ENCODE measurements around the gene TRAF5. TPM values are rescaled to one million over a fixed set of nuclear protein-coding genes. Genes with fewer than 3 reads are reported as not detected.

Gene TRAF5
- total and polyA plus RNA-seq, 4 donors: 0.68 to 3.3 (median 1.6) TPM

DNA sequence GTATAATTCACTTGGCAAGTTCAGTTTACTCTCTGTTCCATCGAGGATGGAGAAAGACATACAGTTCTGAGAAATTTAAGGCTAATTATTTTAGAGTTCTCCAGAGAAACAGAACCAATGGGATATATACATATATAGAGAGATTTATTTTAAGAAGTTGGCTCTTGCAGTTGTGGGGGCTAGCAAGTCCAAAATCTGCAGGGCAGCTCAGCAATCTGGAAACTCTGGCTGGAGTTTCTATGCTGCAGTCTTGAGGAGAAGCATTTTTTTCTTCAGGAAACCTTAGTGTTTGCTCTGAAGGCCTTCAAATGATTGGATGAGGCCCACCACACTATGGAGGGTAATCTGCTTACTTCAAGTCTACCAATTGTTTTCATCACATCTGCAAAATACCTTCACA, 34.6 kb downstream of the TRAF5 start:
- no peak for DNase-seq (ENCODE audit: low spot score)
- no peaks in the 10 kb centered on the region for H3K27me3 ChIP-seq (ENCODE audit: control insufficient read depth in 4 of 4, insufficient read depth in 4 of 4, low read length in 3 of 4)
- H3K9me3 ChIP-seq (ENCODE audit: control insufficient read depth in 4 of 4, low read length in 3 of 4): no peaks in the 10 kb centered on the region
- no peaks in the 10 kb centered on the region for H3K36me3 ChIP-seq (ENCODE audit: control insufficient read depth in 4 of 4, insufficient read depth in 3 of 4, low read depth in 1 of 4, low read length in 3 of 4)
- no peak overlapping the region for H3K9ac ChIP-seq (ENCODE audit: low read depth in 1 of 2, low read length in 2 of 2)
- TF ChIP-seq HNF4A (conservative IDR thresholded peaks at IDR 0.05) (no peak), SP1 (IDR thresholded peaks at IDR 0.05) (no peak), JUND (IDR thresholded peaks at IDR 0.05) (no peak), FOXA1 (IDR thresholded peaks at IDR 0.05) (no peak), RXRA (IDR thresholded peaks at IDR 0.05) (no peak), EGR1 (IDR thresholded peaks at IDR 0.05; ENCODE audit: low read depth in 2 of 2) (no peak), RAD21 (IDR thresholded peaks at IDR 0.05) (no peak), YY1 (IDR thresholded peaks at IDR 0.05) (no peak)
- TF ChIP-seq, protein P1, sequence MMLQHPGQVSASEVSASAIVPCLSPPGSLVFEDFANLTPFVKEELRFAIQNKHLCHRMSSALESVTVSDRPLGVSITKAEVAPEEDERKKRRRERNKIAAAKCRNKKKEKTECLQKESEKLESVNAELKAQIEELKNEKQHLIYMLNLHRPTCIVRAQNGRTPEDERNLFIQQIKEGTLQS (IDR thresholded peaks at IDR 0.05): no peak
- TF ChIP-seq, protein P2, sequence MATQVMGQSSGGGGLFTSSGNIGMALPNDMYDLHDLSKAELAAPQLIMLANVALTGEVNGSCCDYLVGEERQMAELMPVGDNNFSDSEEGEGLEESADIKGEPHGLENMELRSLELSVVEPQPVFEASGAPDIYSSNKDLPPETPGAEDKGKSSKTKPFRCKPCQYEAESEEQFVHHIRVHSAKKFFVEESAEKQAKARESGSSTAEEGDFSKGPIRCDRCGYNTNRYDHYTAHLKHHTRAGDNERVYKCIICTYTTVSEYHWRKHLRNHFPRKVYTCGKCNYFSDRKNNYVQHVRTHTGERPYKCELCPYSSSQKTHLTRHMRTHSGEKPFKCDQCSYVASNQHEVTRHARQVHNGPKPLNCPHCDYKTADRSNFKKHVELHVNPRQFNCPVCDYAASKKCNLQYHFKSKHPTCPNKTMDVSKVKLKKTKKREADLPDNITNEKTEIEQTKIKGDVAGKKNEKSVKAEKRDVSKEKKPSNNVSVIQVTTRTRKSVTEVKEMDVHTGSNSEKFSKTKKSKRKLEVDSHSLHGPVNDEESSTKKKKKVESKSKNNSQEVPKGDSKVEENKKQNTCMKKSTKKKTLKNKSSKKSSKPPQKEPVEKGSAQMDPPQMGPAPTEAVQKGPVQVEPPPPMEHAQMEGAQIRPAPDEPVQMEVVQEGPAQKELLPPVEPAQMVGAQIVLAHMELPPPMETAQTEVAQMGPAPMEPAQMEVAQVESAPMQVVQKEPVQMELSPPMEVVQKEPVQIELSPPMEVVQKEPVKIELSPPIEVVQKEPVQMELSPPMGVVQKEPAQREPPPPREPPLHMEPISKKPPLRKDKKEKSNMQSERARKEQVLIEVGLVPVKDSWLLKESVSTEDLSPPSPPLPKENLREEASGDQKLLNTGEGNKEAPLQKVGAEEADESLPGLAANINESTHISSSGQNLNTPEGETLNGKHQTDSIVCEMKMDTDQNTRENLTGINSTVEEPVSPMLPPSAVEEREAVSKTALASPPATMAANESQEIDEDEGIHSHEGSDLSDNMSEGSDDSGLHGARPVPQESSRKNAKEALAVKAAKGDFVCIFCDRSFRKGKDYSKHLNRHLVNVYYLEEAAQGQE (IDR thresholded peaks at IDR 0.05): no peak
- TF ChIP-seq, protein P3, sequence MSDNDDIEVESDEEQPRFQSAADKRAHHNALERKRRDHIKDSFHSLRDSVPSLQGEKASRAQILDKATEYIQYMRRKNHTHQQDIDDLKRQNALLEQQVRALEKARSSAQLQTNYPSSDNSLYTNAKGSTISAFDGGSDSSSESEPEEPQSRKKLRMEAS (IDR thresholded peaks at IDR 0.05): no peak
- WGBS: 93% methylated on average over 1 of the region's 1 CpG
- no peak overlapping the region for H3K4me3 ChIP-seq (ENCODE audit: low read depth in 1 of 3, low read length in 3 of 3)
- no peaks in the 10 kb centered on the region for H3K4me1 ChIP-seq (ENCODE audit: control insufficient read depth in 4 of 4, insufficient read depth in 4 of 4, low read length in 3 of 4)
- H3K27ac ChIP-seq (ENCODE audit: low read depth in 1 of 2, low read length in 2 of 2): no peak overlapping the region

DNA sequence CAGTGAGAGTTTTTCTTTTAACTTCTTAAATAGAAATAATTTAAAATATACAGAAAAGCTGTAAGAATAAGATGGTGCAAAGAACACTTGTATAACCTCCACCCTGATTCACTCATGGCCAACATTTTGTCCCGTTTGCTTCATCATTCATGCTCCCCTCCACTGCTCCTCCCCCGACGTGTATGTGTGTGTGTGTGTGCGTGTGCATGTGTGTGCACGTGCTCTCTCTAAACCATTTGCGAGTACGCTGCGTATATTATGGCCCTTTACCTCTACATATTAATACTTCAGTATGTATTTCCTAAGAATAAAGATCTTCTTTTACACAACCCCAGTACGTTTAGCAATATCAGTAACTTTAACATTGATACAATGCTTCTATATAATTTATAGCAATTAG, 43.0 kb downstream of the TRAF5 start:
- Histone ChIP-seq H3K9ac (ENCODE audit: low read depth in 1 of 2, low read length in 2 of 2) (no peak overlapping the region), H3K9me3 (ENCODE audit: control insufficient read depth in 4 of 4, low read length in 3 of 4) (no peaks in the 10 kb centered on the region), H3K27ac (ENCODE audit: low read depth in 1 of 2, low read length in 2 of 2) (no peak overlapping the region), H3K36me3 (ENCODE audit: control insufficient read depth in 4 of 4, insufficient read depth in 3 of 4, low read depth in 1 of 4, low read length in 3 of 4) (no peaks in the 10 kb centered on the region), H3K4me3 (ENCODE audit: low read depth in 1 of 3, low read length in 3 of 3) (no peak overlapping the region), H3K27me3 (ENCODE audit: control insufficient read depth in 4 of 4, insufficient read depth in 4 of 4, low read length in 3 of 4) (no peaks in the 10 kb centered on the region), H3K4me1 (ENCODE audit: control insufficient read depth in 4 of 4, insufficient read depth in 4 of 4, low read length in 3 of 4) (no peaks in the 10 kb centered on the region)
- TF ChIP-seq, protein P4, sequence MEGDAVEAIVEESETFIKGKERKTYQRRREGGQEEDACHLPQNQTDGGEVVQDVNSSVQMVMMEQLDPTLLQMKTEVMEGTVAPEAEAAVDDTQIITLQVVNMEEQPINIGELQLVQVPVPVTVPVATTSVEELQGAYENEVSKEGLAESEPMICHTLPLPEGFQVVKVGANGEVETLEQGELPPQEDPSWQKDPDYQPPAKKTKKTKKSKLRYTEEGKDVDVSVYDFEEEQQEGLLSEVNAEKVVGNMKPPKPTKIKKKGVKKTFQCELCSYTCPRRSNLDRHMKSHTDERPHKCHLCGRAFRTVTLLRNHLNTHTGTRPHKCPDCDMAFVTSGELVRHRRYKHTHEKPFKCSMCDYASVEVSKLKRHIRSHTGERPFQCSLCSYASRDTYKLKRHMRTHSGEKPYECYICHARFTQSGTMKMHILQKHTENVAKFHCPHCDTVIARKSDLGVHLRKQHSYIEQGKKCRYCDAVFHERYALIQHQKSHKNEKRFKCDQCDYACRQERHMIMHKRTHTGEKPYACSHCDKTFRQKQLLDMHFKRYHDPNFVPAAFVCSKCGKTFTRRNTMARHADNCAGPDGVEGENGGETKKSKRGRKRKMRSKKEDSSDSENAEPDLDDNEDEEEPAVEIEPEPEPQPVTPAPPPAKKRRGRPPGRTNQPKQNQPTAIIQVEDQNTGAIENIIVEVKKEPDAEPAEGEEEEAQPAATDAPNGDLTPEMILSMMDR (IDR thresholded peaks at IDR 0.05; ENCODE audit: low read depth, low read length, missing input control): no peak
- TF ChIP-seq RAD21 (IDR thresholded peaks at IDR 0.05): no peak
- no peak for TF ChIP-seq FOXA2 (IDR thresholded peaks at IDR 0.05)
- TF ChIP-seq, protein P5, sequence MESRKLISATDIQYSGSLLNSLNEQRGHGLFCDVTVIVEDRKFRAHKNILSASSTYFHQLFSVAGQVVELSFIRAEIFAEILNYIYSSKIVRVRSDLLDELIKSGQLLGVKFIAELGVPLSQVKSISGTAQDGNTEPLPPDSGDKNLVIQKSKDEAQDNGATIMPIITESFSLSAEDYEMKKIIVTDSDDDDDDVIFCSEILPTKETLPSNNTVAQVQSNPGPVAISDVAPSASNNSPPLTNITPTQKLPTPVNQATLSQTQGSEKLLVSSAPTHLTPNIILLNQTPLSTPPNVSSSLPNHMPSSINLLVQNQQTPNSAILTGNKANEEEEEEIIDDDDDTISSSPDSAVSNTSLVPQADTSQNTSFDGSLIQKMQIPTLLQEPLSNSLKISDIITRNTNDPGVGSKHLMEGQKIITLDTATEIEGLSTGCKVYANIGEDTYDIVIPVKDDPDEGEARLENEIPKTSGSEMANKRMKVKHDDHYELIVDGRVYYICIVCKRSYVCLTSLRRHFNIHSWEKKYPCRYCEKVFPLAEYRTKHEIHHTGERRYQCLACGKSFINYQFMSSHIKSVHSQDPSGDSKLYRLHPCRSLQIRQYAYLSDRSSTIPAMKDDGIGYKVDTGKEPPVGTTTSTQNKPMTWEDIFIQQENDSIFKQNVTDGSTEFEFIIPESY (IDR thresholded peaks at IDR 0.05): no peak
- TF ChIP-seq EGR1 (IDR thresholded peaks at IDR 0.05; ENCODE audit: low read depth in 2 of 2): no peak
- no peak for TF ChIP-seq RXRA (IDR thresholded peaks at IDR 0.05)
- no peak for TF ChIP-seq NR2F2 (IDR thresholded peaks at IDR 0.05)
- no peak for TF ChIP-seq HNF4A (conservative IDR thresholded peaks at IDR 0.05)
- TF ChIP-seq GABPA (IDR thresholded peaks at IDR 0.05 in 1 of 2, conservative IDR thresholded peaks at IDR 0.05 in 1 of 2): no peak
- TF ChIP-seq SP1 (IDR thresholded peaks at IDR 0.05): no peak
- TF ChIP-seq, protein P1 (IDR thresholded peaks at IDR 0.05): no peak
- TF ChIP-seq, protein P2 (IDR thresholded peaks at IDR 0.05): no peak
- TF ChIP-seq FOXA1 (IDR thresholded peaks at IDR 0.05): no peak
- TF ChIP-seq, protein P3 (IDR thresholded peaks at IDR 0.05): no peak
- no peak for TF ChIP-seq YY1 (IDR thresholded peaks at IDR 0.05)
- TF ChIP-seq JUND (IDR thresholded peaks at IDR 0.05): no peak
- TF ChIP-seq TAF1 (conservative IDR thresholded peaks at IDR 0.05): no peak
- no peak for DNase-seq (ENCODE audit: low spot score)
- WGBS: 90% methylated on average over 9 of the region's 9 CpGs
